ENCODE results near the gene HES5.

The HES5 gene

DNA sequence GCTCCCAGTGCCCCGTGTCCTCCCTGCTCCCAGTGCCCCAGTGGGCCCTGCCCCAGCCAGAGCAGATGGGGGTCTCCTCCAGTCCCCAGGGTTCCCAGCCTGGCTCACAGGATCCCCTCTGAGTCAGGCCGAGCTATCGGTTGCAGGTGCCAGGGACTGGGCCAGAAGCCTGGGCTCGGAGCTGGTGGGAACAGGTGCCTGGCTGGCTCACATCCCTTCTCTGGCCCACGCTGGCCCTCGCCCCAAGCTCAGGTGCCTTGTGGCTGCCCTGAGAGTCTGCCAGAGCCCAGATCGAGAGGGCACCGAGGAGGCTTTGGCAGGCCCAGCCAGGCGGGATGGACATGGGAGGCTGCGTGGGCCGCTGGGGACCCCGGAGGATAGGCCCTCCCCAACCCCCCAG is 35.0 kb downstream of the HES5 start:
- H3K4me3 ChIP-seq (ENCODE audit: low read length), result no peak overlapping the region
- TF ChIP-seq, protein P1, sequence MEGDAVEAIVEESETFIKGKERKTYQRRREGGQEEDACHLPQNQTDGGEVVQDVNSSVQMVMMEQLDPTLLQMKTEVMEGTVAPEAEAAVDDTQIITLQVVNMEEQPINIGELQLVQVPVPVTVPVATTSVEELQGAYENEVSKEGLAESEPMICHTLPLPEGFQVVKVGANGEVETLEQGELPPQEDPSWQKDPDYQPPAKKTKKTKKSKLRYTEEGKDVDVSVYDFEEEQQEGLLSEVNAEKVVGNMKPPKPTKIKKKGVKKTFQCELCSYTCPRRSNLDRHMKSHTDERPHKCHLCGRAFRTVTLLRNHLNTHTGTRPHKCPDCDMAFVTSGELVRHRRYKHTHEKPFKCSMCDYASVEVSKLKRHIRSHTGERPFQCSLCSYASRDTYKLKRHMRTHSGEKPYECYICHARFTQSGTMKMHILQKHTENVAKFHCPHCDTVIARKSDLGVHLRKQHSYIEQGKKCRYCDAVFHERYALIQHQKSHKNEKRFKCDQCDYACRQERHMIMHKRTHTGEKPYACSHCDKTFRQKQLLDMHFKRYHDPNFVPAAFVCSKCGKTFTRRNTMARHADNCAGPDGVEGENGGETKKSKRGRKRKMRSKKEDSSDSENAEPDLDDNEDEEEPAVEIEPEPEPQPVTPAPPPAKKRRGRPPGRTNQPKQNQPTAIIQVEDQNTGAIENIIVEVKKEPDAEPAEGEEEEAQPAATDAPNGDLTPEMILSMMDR (conservative IDR thresholded peaks at IDR 0.05; ENCODE audit: low read depth, low read length), result no peak
- DNase-seq (ENCODE audit: low read depth), result no peak

DNA sequence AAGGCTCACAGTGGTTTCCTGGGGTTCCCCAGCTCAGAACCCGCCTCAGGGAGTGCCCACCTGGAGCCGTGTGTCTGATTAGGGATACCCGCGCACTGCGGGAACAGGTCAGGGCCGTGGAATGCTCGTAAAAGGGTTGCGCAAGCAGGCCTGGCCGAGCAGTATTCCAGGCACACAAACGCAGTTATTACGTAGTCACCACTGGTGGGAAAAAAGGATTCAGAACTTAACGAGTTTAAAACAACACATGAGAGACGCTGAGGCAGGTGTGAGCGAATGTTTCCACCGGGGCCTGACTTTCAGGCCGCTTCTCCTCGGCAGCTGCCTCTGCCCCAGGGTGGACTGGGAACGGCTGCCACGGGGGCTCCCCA is 35.8 kb downstream of the HES5 start:
- TF ChIP-seq, protein P1 (conservative IDR thresholded peaks at IDR 0.05; ENCODE audit: low read depth, low read length), result no peak
- H3K4me3 ChIP-seq (ENCODE audit: low read length), result no peak overlapping the region
- DNase-seq (ENCODE audit: low read depth), result no peak

GRCh38 chr1:2493691-2494322 is 36.3 kb downstream of the HES5 start:
- TF ChIP-seq, protein P1 (conservative IDR thresholded peaks at IDR 0.05; ENCODE audit: low read depth, low read length), result no peak
- H3K4me3 ChIP-seq (ENCODE audit: low read length), result no peak overlapping the region
- no peak for DNase-seq (ENCODE audit: low read depth)

DNA sequence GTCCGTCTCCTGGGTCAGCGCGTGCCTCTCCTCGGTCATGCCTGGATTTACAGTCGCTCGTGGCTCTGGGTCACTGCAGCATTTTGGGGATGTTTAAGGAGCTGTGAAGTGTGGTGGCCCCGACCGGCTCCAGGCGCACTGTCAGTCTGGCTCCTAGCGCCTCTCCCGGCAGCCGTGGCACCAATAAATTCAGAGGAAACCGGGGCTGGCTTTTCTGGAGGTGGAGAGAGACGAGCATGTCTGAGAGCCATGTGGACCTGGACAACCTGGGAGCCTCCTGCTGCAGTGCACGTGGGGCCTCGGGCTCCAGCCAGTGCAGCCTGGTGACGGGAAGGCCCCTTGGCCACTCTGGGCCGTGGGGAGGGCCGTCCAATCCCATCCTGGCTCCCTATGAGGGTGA is 36.8 kb downstream of the HES5 start:
- TF ChIP-seq, protein P1 (conservative IDR thresholded peaks at IDR 0.05; ENCODE audit: low read depth, low read length), result no peak
- no peak for DNase-seq (ENCODE audit: low read depth)
- H3K4me3 ChIP-seq (ENCODE audit: low read length), result no peak overlapping the region

- H3K4me3 ChIP-seq (ENCODE audit: low read length), result no peak overlapping the region
- TF ChIP-seq, protein P1 (conservative IDR thresholded peaks at IDR 0.05; ENCODE audit: low read depth, low read length), result no peak
- DNase-seq (ENCODE audit: low read depth), result no peak
Measured at GRCh38 chr1:2492091-2492490, 38.0 kb downstream of the HES5 start.

DNA sequence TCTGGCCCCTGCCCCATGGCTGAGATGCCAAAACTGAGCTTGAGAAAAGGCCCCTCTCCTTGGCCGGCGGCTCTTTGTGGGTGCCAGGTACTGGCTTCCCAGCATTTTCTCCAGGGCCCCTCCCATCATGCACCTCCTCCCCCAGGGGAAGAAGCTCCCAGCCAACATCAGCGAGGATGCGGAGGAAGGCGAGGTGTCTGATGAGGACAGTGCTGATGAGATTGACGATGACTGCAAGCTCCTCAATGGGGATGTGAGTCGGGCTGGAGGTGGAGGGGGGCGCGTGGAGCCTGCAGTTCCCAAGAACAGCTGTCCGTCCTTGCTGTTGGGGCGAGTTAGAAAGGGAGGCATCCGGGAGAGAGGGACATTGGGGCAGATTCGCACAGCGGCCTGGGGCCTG is 40.4 kb downstream of the HES5 start:
- TF ChIP-seq, protein P1 (conservative IDR thresholded peaks at IDR 0.05; ENCODE audit: low read depth, low read length), result no peak
- DNase-seq (ENCODE audit: low read depth), result no peak
- H3K4me3 ChIP-seq (ENCODE audit: low read length), result no peak overlapping the region

- no peak overlapping the region for H3K4me3 ChIP-seq (ENCODE audit: low read length)
- TF ChIP-seq, protein P1 (conservative IDR thresholded peaks at IDR 0.05; ENCODE audit: low read depth, low read length), result no peak
- no peak for DNase-seq (ENCODE audit: low read depth)
Measured at GRCh38 chr1:2488688-2489087, 41.4 kb downstream of the HES5 start.

Data from retinal pigment epithelial cell (primary cell).